HepG2 (cell line): ENCODE measurements around the gene AFDN.

Experiments used
- PLRG1 ChIP-seq: fragments of 450-650 bp; conservative IDR thresholded peaks from 2 replicates; pipeline ENCODE4 v1.6.1; 2016
- RFXAP ChIP-seq: sonication (generic); formaldehyde crosslinking; IDR thresholded peaks from 2 replicates; pipeline ENCODE4 v1.4.0; 2020; ENCODE audit warnings: missing genetic modification reagents, borderline replicate concordance
- YY1 ChIP-seq: IDR thresholded peaks from 2 replicates; pipeline ENCODE4 v1.6.1; 2011; ENCODE audit warnings: low read length, low read depth, moderate library complexity, mild to moderate bottlenecking; ENCODE audit not compliant: insufficient read depth, insufficient replicate concordance
- TF ChIP-seq, protein P1 (sequence below): sonication (generic); formaldehyde crosslinking; IDR thresholded peaks from 2 replicates; pipeline ENCODE4 v1.5.0; 2020; ENCODE audit warnings: mild to moderate bottlenecking, missing genetic modification reagents, moderate library complexity

DNA sequence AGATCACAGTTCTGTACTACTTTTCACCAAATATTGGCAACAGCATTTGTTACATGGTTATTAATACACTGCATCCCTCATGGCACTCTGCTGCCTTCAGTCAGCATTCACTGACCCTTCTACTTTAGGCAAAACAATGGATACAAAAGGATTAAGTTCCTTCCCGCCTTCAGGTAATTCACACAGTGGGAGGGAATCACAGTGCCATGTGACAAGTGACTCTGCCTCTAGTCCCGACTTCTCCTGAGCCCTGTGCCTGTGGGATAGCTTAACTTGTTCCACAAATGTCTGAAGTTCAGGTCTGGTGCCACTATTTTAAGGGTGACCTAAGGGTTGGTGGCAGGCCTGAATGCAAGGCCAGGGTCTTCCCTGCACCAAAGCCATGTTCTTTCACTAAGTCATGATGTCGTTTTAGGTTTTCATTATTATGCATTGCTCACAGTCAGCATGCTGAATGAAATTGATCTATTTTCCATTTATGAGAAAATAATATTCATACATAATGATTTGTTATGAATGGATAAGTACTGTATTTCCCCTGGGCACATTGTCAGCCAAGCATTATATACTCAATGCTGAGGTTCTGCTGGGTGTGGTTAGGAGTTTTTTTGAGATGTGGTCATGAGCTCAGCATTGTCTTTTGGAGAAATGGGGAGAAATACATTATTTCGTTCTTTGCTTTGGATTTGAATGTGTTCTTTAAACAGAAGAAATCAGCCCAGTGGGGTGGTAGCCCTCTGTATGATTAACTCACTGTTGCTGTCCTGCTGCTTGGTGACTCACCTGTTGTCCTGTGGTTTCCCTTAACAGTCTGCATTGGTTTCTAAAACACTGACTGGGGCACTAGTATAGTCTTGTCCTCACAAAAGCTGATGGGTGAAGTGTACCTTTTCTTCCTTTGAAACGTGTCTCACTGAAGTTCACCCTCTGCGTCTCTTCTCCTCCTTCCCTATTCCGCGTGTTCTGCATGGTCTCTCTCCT, 66.4 kb downstream of the AFDN start:
- TF ChIP-seq, protein P1, sequence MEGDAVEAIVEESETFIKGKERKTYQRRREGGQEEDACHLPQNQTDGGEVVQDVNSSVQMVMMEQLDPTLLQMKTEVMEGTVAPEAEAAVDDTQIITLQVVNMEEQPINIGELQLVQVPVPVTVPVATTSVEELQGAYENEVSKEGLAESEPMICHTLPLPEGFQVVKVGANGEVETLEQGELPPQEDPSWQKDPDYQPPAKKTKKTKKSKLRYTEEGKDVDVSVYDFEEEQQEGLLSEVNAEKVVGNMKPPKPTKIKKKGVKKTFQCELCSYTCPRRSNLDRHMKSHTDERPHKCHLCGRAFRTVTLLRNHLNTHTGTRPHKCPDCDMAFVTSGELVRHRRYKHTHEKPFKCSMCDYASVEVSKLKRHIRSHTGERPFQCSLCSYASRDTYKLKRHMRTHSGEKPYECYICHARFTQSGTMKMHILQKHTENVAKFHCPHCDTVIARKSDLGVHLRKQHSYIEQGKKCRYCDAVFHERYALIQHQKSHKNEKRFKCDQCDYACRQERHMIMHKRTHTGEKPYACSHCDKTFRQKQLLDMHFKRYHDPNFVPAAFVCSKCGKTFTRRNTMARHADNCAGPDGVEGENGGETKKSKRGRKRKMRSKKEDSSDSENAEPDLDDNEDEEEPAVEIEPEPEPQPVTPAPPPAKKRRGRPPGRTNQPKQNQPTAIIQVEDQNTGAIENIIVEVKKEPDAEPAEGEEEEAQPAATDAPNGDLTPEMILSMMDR = no peak
- TF ChIP-seq PLRG1 (no peak), YY1 (no peak), RFXAP (CRISPR knock-in tag) (no peak)
